GM19324 (cell line): Measurements from ENCODE around the gene IFRD2.

Source experiments
- ATAC-seq: cut with Tn5 transposase; IDR thresholded peaks from one replicate; pipeline ENCODE4 v1.9.1; 2021; ENCODE audit warnings: mild to moderate bottlenecking, moderate library complexity; ENCODE audit not compliant: unreplicated experiment, low FRiP score

Gene IFRD2, protein sequence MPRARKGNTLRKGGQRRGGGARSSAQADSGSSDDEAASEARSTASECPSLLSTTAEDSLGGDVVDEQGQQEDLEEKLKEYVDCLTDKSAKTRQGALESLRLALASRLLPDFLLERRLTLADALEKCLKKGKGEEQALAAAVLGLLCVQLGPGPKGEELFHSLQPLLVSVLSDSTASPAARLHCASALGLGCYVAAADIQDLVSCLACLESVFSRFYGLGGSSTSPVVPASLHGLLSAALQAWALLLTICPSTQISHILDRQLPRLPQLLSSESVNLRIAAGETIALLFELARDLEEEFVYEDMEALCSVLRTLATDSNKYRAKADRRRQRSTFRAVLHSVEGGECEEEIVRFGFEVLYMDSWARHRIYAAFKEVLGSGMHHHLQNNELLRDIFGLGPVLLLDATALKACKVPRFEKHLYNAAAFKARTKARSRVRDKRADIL

DNA sequence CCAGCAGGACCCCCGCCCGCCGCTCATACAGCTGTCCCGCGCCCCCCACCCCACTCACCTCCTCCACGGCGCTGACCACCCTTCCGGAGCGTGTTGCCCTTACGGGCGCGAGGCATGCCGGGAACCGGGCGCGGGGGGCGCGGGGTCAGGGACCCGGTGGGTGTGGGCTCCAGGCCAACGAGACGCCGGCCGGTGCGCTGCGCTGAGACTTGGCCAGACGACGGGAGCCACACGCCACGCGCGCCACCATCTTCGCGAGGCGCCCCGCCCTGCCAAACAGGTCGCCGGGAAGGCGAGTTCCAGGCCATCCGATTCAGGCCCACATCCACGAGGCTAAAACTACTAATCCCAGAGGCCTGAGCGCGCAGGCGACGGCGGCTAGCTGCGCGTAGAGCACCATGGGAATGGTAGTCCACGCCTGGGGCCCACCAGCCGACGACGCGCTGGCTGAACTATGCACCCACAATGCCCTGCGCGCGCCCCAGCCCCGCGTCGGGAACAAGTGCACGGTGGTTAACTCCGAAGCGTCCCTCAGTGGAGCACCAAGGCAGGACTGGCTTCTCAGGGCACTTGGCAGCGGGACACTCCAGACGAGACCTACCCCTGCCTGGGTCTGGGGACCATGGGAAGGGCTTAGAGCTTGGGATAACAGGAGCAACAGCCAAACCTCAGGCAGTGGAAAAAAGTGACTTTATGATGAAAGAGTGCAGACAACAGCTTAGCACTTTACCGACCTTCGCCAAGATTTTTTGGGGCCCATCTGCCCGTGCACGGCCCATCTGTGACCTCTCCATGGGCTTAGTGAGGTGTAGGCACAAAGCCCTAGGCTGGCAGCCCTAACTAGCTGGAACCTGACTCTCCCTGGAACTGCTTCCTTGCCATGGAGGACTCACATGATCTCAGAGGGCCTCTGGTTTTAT lies at the start of gene IFRD2:
TSS of gene IFRD2 (minus strand) at position 271 of the 920 bp plus-strand sequence. CDS start at position 116, 155 bp downstream.
- ATAC-seq, result peak; percentile 89

DNA sequence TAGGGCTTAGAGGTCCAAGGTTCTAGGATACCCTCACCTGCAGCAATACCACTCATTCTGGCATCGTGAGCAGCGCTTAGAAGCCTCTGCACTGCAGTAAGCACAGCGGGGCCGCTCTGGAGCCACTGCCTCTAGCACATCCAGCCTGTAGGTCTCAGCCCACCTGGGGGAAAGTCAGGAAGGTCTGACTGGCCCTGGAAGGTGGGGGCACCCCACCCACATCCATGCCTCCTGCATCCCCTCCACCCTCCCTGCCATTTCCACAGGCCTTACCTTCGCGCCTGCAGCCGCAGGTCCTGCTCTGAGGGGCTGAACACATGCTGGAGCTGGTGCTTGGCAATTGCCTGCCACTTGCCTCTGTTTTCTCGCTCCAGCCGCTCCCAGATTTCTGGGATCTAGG lies 49.3 kb upstream of the IFRD2 start:
- no peak for ATAC-seq

DNA sequence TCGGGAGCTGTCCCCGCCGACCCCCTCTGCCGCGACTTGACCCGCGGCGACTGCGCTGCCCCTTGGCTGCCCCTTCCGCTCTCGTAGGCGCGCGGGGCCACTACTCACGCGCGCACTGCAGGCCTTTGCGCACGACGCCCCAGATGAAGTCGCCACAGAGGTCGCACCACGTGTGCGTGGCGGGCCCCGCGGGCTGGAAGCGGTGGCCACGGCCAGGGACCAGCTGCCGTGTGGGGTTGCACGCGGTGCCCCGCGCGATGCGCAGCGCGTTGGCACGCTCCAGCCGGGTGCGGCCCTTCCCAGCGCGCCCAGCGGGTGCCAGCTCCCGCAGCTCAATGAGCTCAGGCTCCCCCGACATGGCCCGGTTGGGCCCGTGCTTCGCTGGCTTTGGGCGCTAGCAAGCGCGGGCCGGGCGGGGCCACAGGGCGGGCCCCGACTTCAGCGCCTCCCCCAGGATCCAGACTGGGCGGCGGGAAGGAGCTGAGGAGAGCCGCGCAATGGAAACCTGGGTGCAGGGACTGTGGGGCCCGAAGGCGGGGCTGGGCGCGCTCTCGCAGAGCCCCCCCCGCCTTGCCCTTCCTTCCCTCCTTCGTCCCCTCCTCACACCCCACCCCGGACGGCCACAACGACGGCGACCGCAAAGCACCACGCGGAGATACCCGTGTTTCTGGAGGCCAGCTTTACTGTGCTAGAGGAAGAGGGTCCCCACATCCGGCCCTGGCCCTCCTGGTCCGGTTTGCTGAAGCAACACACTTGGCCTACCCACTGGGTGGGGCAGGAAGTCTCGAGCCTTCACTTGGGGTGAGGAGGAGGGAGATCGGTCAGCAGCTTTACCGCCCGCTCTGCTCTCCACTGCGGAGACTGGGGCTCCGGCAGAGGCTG lies 48.5 kb upstream of the IFRD2 start, which contains the start of gene RASSF1:
TSS of gene RASSF1 (minus strand) at position 389 of the 882 bp plus-strand sequence. CDS start at position 358, 31 bp downstream.
- no peak for ATAC-seq

- ATAC-seq, result no peak
These were observed 47.9 kb upstream of the IFRD2 start for GRCh38 chr3:50340147-50340447.

DNA sequence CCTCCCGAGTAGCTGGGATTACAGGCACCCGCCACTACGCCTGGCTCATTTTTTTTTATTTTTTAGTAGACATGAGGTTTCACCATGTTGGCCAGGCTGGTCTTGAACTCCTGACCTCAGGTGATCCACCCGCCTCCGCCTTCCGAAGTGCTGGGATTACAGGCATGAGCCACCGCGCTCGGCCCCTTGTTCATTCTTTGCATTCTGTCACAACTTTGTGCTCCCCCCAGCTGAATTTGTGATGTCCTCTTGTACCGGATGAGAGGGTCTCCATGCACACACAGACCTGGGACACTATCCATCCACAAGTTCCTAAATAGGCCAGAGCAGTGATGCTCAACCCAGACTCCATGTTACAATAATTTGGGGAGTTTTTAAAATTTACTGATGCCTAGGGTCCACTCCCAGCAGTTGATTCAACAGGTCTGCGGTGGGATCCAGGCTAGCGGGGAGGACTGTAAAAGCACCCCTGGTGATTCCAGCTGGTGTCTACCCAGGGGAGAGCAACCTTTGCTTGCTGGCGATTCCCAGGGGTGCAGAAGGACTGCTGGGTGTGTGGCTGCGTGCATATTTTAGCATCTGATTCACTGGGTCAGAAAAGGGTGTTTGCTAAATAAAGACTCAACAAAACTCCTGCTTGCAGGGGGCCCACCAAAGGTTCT lies 47.4 kb upstream of the IFRD2 start:
- no peak for ATAC-seq

DNA sequence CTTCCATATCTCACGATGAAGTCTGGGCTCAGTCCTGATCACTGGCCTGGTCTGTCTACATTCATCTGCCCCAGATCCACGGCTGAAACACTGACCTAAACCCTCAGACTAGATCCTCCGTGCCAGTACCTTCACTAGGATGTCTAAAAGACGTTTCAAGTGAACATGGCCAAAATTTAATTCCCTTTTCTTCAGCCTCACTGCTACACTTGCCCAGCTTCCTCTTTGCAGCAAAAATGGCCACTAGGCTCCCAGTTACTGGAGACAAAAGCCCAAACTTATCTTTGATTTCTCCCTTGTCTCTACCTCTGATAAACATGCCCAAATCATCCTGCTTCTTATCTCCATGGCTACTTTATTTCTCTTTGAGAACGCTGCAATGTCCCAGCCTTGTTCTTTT lies 46.7 kb upstream of the IFRD2 start:
- no peak for ATAC-seq

DNA sequence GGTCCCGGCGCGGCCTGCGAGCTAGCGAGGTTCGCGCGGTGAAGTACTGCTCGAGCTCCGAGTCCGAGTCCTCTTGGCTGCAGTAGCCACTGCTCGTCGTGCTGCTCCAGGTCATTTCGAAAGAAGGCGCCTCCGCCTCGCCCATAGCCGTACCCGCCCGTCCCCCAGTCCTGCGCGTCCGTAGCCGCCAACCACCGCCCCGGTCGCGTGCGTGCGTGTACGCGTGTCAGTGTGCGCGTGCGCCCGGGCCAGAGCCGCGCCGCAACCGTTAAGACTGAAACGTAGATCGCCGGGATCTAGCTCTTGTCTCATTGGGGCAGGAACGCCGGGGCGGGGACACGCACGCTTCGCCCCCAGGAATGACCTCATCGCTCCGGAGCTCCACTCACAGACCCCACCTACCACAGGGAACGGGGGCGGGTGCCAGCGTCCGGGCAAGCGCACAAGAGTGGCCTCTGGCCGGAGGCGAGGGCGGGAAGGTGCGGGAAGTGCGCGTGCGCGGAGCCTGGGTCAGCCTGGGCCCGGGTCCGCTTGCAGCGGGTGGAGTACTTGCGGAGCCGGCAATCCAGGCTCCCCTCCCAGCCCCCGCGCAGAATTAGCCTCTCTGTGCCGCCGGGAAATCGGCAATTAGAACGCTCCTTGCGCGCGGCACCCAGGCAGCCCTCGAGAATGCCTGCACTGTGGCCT lies 45.1 kb upstream of the IFRD2 start:
- peak; percentile 87 for ATAC-seq

- peak; percentile 34 for ATAC-seq
These were observed 44.4 kb upstream of the IFRD2 start for GRCh38 chr3:50336452-50337174.

GRCh38 chr3:50334339-50335075 lies 42.3 kb upstream of the IFRD2 start:
- ATAC-seq, result no peak

DNA sequence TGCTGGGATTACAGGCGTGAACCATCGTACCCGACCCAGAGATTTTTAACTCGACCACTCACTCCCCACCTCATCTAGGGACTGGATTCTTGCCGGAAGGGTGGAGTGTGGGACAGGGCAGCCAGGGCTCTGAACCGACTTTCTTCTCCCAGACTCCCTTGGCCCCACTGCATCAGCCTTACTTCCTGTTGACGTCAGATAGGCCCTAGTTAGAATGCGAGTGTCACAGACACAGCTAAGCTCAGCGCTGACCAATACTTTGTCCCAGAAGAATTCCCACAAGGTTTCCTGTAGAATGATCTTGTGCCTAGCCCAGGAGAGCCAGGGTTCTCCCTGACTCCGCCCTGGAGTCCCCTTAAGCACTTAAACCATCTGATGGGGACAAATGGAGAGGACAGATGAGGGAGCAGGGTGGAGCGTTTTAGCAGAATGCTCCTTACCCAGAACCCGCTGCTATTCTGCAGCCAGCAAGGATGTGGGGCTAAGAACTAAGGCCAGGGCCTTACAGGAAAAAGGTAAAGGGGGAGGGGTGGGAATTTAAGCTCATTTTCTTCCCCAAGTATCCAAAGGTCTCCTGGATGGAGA lies 41.6 kb upstream of the IFRD2 start:
- no peak for ATAC-seq

- no peak for ATAC-seq
These were observed 39.2 kb upstream of the IFRD2 start for GRCh38 chr3:50331364-50331907.

DNA sequence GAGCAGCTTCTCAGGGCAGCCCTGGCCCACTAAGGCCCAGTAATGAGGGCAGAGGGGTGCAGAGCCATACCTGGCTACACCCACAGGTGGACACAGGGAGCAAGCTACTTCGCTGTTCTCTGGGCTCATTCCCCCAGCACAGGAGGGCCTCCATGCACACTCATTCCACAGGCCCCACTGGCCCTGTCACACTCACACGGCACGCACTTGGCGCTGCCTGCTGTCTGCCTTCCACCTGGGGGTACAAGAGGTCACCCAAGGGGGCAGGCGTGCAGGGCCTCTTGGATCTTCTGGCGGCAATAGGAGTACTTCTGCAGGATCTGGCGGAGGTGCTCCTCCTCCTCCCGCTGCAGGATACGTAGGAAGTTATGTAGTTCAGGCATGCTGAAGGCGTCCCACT lies 38.1 kb upstream of the IFRD2 start:
- no peak for ATAC-seq

- ATAC-seq, result peak; percentile 80
These were observed 35.9 kb upstream of the IFRD2 start, which contains the start of gene TUSC2 for GRCh38 chr3:50327943-50328691. Gene TUSC2, minus strand, starts transcription at chr3:50328223. Its CDS starts 124 bp downstream, at chr3:50328099.

DNA sequence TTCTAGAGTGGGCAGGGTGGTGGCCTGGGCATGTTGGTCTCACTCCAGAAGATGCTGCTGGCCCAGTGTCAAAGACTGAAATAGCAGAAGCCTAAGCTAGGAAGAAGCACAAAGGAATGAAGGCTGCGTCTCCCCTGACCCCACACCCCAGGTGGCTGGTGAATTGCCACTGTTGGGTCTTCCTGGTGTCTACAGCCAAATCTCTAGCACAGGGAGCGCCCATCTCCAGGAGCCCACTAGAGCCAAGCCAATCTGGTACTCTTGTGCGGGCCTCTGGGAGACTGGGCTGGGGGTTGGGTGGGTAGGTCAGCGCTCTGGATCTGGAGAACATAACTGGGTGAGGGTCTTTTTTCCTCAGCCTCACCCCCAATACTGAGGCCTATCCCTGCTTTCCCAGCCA lies 34.9 kb upstream of the IFRD2 start:
- ATAC-seq, result no peak

GRCh38 chr3:50326182-50326541 lies 33.9 kb upstream of the IFRD2 start:
- no peak for ATAC-seq

GRCh38 chr3:50325497-50326181 lies 33.4 kb upstream of the IFRD2 start:
- ATAC-seq, result no peak
